CD4-positive, alpha-beta T cell (primary cell): ENCODE measurements around the gene IMMP1L. TPM values are rescaled to one million over a fixed set of nuclear protein-coding genes. Genes with fewer than 3 reads are reported as not detected.

ENCODE experiments used
- ATAC-seq: fragments of 200-7000 bp; cut with Tn5 transposase; one replicate; pipeline ENCODE4 v1.10.0; 2022; ENCODE audit warnings: mild to moderate bottlenecking; ENCODE audit not compliant: poor library complexity
- CTCF ChIA-PET: fragments of 350-600 bp; sonication (Branson Sonifier 250); formaldehyde crosslinking; loops from one replicate; lab custom pipeline; 2021; ENCODE audit warnings: antibody characterized with exemption, inconsistent platforms; lab: Charles Lee
- POLR2A ChIA-PET: fragments of 350-600 bp; sonication (Branson Sonifier 250); formaldehyde crosslinking; loops from one replicate; lab custom pipeline; 2021; ENCODE audit warnings: antibody characterized with exemption, inconsistent platforms; lab: Charles Lee
- DNase-seq, 14 experiments: peaks; one replicate each; pipeline ENCODE4 v3.0.0-alpha.2; 2013 to 2020; ENCODE audit warnings: mixed read lengths in 2 of 14
- H3K27ac ChIP-seq, 2 donors: one replicate each; pipeline versions ENCODE4 v1.5.1 to v1.7.0; 2013; ENCODE audit warnings: low read length in 2 of 2, low read depth in 1 of 2, mild to moderate bottlenecking in 1 of 2
- H3K27me3 ChIP-seq, 2 experiments: 1 replicate in 1 of 2; 2 replicates in 1 of 2; pipeline versions ENCODE4 v1.6.1 to v1.7.0; 2013; ENCODE audit warnings: low read length in 2 of 2, control low read depth in 1 of 2, mild to moderate bottlenecking in 1 of 2, moderate library complexity in 1 of 2; ENCODE audit not compliant: insufficient read depth in 2 of 2, control insufficient read depth in 1 of 2
- H3K36me3 ChIP-seq: one replicate; pipeline ENCODE4 v1.6.1; 2013; ENCODE audit warnings: low read length, control low read depth; ENCODE audit not compliant: insufficient read depth
- H3K4me1 ChIP-seq: one replicate; pipeline ENCODE4 v1.6.1; 2013; ENCODE audit warnings: low read length, control low read depth; ENCODE audit not compliant: insufficient read depth
- H3K4me3 ChIP-seq: one replicate; pipeline ENCODE4 v1.5.1; 2013; ENCODE audit warnings: mild to moderate bottlenecking, low read length, moderate library complexity
- H3K9me3 ChIP-seq, 2 experiments: 1 replicate in 1 of 2; 2 replicates in 1 of 2; pipeline versions ENCODE4 v1.6.1 to v1.7.0; 2013; ENCODE audit warnings: low read length in 2 of 2, mild to moderate bottlenecking in 2 of 2, control low read depth in 1 of 2, moderate library complexity in 1 of 2; ENCODE audit not compliant: control insufficient read depth in 1 of 2, insufficient read depth in 1 of 2
- H3K27ac Mint-ChIP-seq: one replicate; pipeline ENCODE4 v1.8.0; 2020; ENCODE audit warnings: mixed read lengths
- H3K27me3 Mint-ChIP-seq: one replicate; pipeline ENCODE4 v1.8.0; 2021; ENCODE audit warnings: mixed read lengths
- H3K36me3 Mint-ChIP-seq: one replicate; pipeline ENCODE4 v1.8.0; 2021; ENCODE audit warnings: low read depth, mixed read lengths
- H3K4me1 Mint-ChIP-seq: one replicate; pipeline ENCODE4 v1.8.0; 2021; ENCODE audit warnings: low read depth, mixed read lengths
- H3K4me3 Mint-ChIP-seq: one replicate; pipeline ENCODE4 v1.8.0; 2020; ENCODE audit warnings: mild to moderate bottlenecking, mixed read lengths
- H3K9me3 Mint-ChIP-seq: one replicate; pipeline ENCODE4 v1.8.0; 2020; ENCODE audit warnings: mixed read lengths
- intact Hi-C, 2 experiments: fragments of 100-400 bp; cut with DNase I in 1 of 2; cut with micrococcal nuclease in 1 of 2; formaldehyde crosslinking; loops; one replicate each; pipeline versions ENCODE4 v1.15.1 to v1.9.0; 2023 to 2025; cut with DNase I, micrococcal nuclease
- total RNA-seq, 174 experiments: library from RNA in 2 of 174; stranded (reverse) in 2 of 174; gene quantifications; one replicate each; pipeline ENCODE4 v1.2.3 and lab custom pipeline; 2021 to 2026
- TF ChIP-seq, protein P1 (sequence below): fragments of 200-600 bp; IDR thresholded peaks from one replicate; pipeline ENCODE4 v1.8.0; 2022; ENCODE audit warnings: antibody characterized with exemption, mild to moderate bottlenecking

Gene IMMP1L
- total RNA-seq, 2 experiments from 2014 or later: 6.0 to 6.9 TPM

DNA sequence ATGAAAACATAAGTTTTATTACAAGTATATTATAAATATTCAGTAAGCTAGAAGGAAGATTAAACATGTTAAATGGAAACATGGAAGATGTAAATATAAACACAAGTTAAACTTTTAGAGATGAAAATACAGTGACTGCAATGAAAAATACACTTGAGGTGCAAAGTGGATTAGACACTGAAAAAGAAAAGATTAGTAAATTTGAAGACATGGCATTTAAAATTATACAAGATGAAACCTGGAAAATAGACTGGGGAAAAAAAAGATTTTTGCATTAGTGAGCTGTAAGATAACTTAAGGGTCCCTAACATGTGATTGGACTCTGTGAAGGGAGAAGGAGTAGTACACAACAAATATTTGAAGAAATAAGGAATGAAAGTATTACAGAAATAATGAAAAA, 33.4 kb upstream of the IMMP1L start:
- Histone ChIP-seq H3K4me3 (no peak overlapping the region), H3K4me1 (no peaks in the 10 kb centered on the region), H3K36me3 (peaks cover 22% of the 10 kb centered on the region), H3K9me3 (no peaks in the 10 kb centered on the region), H3K27me3 (no peaks in the 10 kb centered on the region), H3K27ac (no peak overlapping the region)
- peaks cover 52% of the 10 kb centered on the region for H3K36me3 Mint-ChIP-seq
- H3K4me3 Mint-ChIP-seq: no peak overlapping the region
- no peaks in the 10 kb centered on the region for H3K4me1 Mint-ChIP-seq
- DNase-seq (no peak), ATAC-seq (no peak)
- no peak overlapping the region for H3K27ac Mint-ChIP-seq
- ChIA-PET CTCF (no interaction called here), POLR2A (no interaction called here)
- no peaks in the 10 kb centered on the region for H3K27me3 Mint-ChIP-seq
- TF ChIP-seq, protein P1, sequence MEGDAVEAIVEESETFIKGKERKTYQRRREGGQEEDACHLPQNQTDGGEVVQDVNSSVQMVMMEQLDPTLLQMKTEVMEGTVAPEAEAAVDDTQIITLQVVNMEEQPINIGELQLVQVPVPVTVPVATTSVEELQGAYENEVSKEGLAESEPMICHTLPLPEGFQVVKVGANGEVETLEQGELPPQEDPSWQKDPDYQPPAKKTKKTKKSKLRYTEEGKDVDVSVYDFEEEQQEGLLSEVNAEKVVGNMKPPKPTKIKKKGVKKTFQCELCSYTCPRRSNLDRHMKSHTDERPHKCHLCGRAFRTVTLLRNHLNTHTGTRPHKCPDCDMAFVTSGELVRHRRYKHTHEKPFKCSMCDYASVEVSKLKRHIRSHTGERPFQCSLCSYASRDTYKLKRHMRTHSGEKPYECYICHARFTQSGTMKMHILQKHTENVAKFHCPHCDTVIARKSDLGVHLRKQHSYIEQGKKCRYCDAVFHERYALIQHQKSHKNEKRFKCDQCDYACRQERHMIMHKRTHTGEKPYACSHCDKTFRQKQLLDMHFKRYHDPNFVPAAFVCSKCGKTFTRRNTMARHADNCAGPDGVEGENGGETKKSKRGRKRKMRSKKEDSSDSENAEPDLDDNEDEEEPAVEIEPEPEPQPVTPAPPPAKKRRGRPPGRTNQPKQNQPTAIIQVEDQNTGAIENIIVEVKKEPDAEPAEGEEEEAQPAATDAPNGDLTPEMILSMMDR: no peak
- no peaks in the 10 kb centered on the region for H3K9me3 Mint-ChIP-seq
- intact Hi-C loops: loop anchor here in 1 of 2 experiments (2.0 kb wide), 1 partner anchor 20 kb away; no protein-coding TSS in a partner anchor

DNA sequence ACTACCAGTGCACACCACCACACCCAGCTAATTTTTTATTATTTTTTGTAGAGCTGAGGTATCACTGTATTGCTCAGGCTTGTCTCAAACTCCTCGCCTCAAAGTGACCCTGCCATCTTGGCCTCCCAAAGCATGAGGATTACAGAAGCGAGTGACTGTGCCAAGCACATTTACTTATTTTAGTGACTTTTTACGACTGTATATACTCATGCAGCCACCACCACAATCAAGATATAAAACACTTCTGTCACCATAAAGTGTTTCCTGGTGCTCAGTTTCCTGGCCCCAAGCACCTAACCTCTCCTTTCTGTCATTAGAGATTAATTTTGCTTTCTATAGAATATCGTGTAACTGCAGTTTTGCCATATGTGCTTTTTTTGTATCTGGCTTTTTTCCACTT, 26.1 kb upstream of the IMMP1L start:
- Histone ChIP-seq H3K4me1 (no peaks in the 10 kb centered on the region), H3K27me3 (no peaks in the 10 kb centered on the region), H3K9me3 (peaks cover 0 to 6% of the 10 kb centered on the region in 2 experiments), H3K4me3 (no peak overlapping the region), H3K27ac (no peak overlapping the region), H3K36me3 (peaks cover 5% of the 10 kb centered on the region)
- CTCF ChIA-PET: no interaction called here
- H3K9me3 Mint-ChIP-seq: no peaks in the 10 kb centered on the region
- POLR2A ChIA-PET: no interaction called here
- H3K27ac Mint-ChIP-seq: no peak overlapping the region
- TF ChIP-seq, protein P1: no peak
- ATAC-seq (no peak), DNase-seq (no peak)
- H3K4me1 Mint-ChIP-seq: no peaks in the 10 kb centered on the region
- H3K27me3 Mint-ChIP-seq: no peaks in the 10 kb centered on the region
- no peak overlapping the region for H3K4me3 Mint-ChIP-seq
- H3K36me3 Mint-ChIP-seq: peaks cover 42% of the 10 kb centered on the region
- intact Hi-C loops: no loop called here

DNA sequence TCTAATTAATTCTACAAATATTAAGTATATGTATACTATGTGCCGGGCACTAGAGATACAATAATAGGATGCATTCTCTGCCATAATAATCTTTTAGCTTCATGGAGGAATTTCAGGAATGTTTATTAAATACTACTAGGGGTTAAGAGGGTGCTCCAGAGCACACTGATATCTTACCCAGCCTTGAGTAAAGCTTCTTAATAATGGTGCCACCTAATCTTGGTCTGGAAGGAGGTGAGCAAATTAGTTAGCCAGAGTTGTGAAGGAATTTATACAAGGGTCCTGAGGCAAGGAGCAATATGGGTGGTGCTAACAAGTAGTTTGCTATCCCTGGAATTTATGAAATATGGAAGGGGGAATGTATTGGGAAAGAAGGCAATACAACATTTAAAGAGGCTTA, 21.9 kb upstream of the IMMP1L start:
- H3K27ac Mint-ChIP-seq: no peak overlapping the region
- H3K9me3 ChIP-seq: peaks cover 0 to 6% of the 10 kb centered on the region in 2 experiments
- intact Hi-C loops: no loop called here
- CTCF ChIA-PET: interaction anchor here (0.6 kb wide), 1 partner anchor 64 kb away, joined by 3 read pairs; no protein-coding TSS in a partner anchor
- ATAC-seq (no peak), DNase-seq (no peak)
- TF ChIP-seq, protein P1: no peak
- H3K27me3 ChIP-seq: no peaks in the 10 kb centered on the region
- no peaks in the 10 kb centered on the region for H3K36me3 ChIP-seq
- H3K4me3 Mint-ChIP-seq: no peak overlapping the region
- POLR2A ChIA-PET: no interaction called here
- H3K36me3 Mint-ChIP-seq: peaks cover 14% of the 10 kb centered on the region
- H3K9me3 Mint-ChIP-seq: no peaks in the 10 kb centered on the region
- no peaks in the 10 kb centered on the region for H3K4me1 Mint-ChIP-seq
- H3K27ac ChIP-seq: no peak overlapping the region
- H3K27me3 Mint-ChIP-seq: no peaks in the 10 kb centered on the region
- no peak overlapping the region for H3K4me3 ChIP-seq
- no peaks in the 10 kb centered on the region for H3K4me1 ChIP-seq
